H1 (cell line): ENCODE results near the gene CDADC1. TPM values are rescaled to one million over a fixed set of nuclear protein-coding genes. Genes with fewer than 3 reads are reported as not detected.

Source experiments
- CTCF ChIA-PET: fragments of 300-600 bp; sonication (Branson Sonifier 250); formaldehyde crosslinking; loops from one replicate; lab custom pipeline; 2021; ENCODE audit not compliant: partially characterized antibody; lab: Charles Lee
- POLR2A ChIA-PET: fragments of 300-600 bp; sonication (Branson Sonifier 250); formaldehyde crosslinking; loops from one replicate; lab custom pipeline; 2021; ENCODE audit warnings: inconsistent platforms; ENCODE audit not compliant: partially characterized antibody; lab: Charles Lee
- DNase-seq, 2 experiments: peaks; one replicate each; pipeline versions ENCODE4 v3.0.0 to v3.0.0-alpha.2; 2010 to 2022; ENCODE audit warnings: low spot score in 2 of 2, low read depth in 1 of 2, mixed read lengths in 1 of 2
- FAIRE-seq: peaks from 2 replicates; lab custom pipeline; 2011; peaks lifted over from hg19 to GRCh38; lab: Jason Lieb, UNC
- H2AFZ ChIP-seq: 2 replicates; pipeline ENCODE4 v1.8.1; 2012; ENCODE audit warnings: low read length, inconsistent platforms
- H2AK5ac ChIP-seq: 2 replicates; pipeline ENCODE4 v1.6.1; 2013; ENCODE audit warnings: low read depth, low read length
- H2BK120ac ChIP-seq: replicated peaks from 2 replicates; pipeline ENCODE3; 2013; ENCODE audit warnings: low read depth, low read length, inconsistent platforms
- H2BK12ac ChIP-seq: 2 replicates; pipeline ENCODE4 v1.6.1; 2013; ENCODE audit warnings: low read depth, low read length
- H2BK15ac ChIP-seq: 2 replicates; pipeline ENCODE4 v1.6.1; 2013; ENCODE audit warnings: low read length
- H2BK20ac ChIP-seq: 2 replicates; pipeline ENCODE4 v1.6.1; 2013; ENCODE audit warnings: low read length
- H2BK5ac ChIP-seq: 2 replicates; pipeline ENCODE4 v1.6.1; 2013; ENCODE audit warnings: low read depth, low read length
- H3K14ac ChIP-seq: 2 replicates; pipeline ENCODE4 v1.6.1; 2013; ENCODE audit warnings: inconsistent platforms; ENCODE audit not compliant: insufficient read length
- H3K18ac ChIP-seq: 2 replicates; pipeline ENCODE4 v1.6.1; 2013; ENCODE audit warnings: low read length; ENCODE audit errors: extremely low read depth
- H3K23ac ChIP-seq: 2 replicates; pipeline ENCODE4 v1.6.1; 2013; ENCODE audit warnings: inconsistent platforms; ENCODE audit not compliant: insufficient read length
- H3K23me2 ChIP-seq: 2 replicates; pipeline ENCODE4 v1.6.1; 2013; ENCODE audit warnings: low read depth, low read length
- H3K27ac ChIP-seq: 2 replicates; pipeline ENCODE4 v1.6.1; 2011; ENCODE audit warnings: low read depth, low read length, inconsistent platforms
- H3K27me3 ChIP-seq, 4 experiments: replicated peaks in 1 of 4; 1 replicate in 1 of 4; 2 replicates in 3 of 4; pipeline versions ENCODE4 v1.6.1 to v1.8.1; 2011 to 2013; ENCODE audit warnings: low read length in 3 of 4, mild to moderate bottlenecking in 3 of 4, inconsistent platforms in 2 of 4, mixed read lengths in 2 of 4, moderate library complexity in 1 of 4; ENCODE audit not compliant: control insufficient read depth in 3 of 4, insufficient read depth in 3 of 4; ENCODE audit errors: extremely low read depth in 1 of 4
- H3K36me3 ChIP-seq, 4 experiments: 2 replicates each; pipeline versions ENCODE4 v1.6.1 to v1.8.1; 2011 to 2013; ENCODE audit warnings: mild to moderate bottlenecking in 4 of 4, low read length in 3 of 4, moderate library complexity in 2 of 4, control low read depth in 1 of 4, inconsistent platforms in 1 of 4; ENCODE audit not compliant: insufficient read depth in 4 of 4, control insufficient read depth in 2 of 4
- H3K4ac ChIP-seq: replicated peaks from 2 replicates; pipeline ENCODE3; 2013; ENCODE audit warnings: low read length, low read depth, mixed read lengths, inconsistent platforms; ENCODE audit not compliant: insufficient read length
- H3K4me1 ChIP-seq, 4 experiments: replicated peaks in 1 of 4; 1 replicate in 1 of 4; 2 replicates in 3 of 4; pipeline versions ENCODE4 v1.6.1 to v1.8.1; 2011 to 2013; ENCODE audit warnings: low read length in 3 of 4, inconsistent platforms in 2 of 4, mixed read lengths in 1 of 4; ENCODE audit not compliant: insufficient read depth in 4 of 4, control insufficient read depth in 3 of 4
- H3K4me2 ChIP-seq, 2 experiments: 2 replicates each; pipeline versions ENCODE4 v1.6.1 to v1.8.1; 2011 to 2013; ENCODE audit warnings: low read depth in 2 of 2, low read length in 2 of 2, control low read depth in 1 of 2, inconsistent platforms in 1 of 2, mild to moderate bottlenecking in 1 of 2; ENCODE audit not compliant: insufficient read depth in 1 of 2
- H3K4me3 ChIP-seq, 4 experiments: fragments of 200-600, 300-600 bp in 1 of 4; sonication (generic), shearing (Covaris generic), sonication (Bioruptor Twin) in 1 of 4; 2 replicates each; pipeline versions ENCODE4 v1.5.1 to v1.8.1; 2011 to 2016; ENCODE audit warnings: low read length in 4 of 4, low read depth in 3 of 4, control low read depth in 2 of 4, inconsistent platforms in 2 of 4, mild to moderate bottlenecking in 2 of 4, mixed read lengths in 1 of 4, moderate library complexity in 1 of 4; ENCODE audit not compliant: insufficient read depth in 2 of 4; ENCODE audit errors: extremely low read depth in 1 of 4
- H3K56ac ChIP-seq: replicated peaks from 2 replicates; pipeline ENCODE3; 2013; ENCODE audit warnings: low read depth, mild to moderate bottlenecking, mixed read lengths, low read length, inconsistent platforms; ENCODE audit not compliant: insufficient read length
- H3K79me1 ChIP-seq: 2 replicates; pipeline ENCODE4 v1.6.1; 2013; ENCODE audit warnings: low read depth, low read length, control low read depth
- H3K79me2 ChIP-seq, 2 experiments: 2 replicates each; pipeline versions ENCODE4 v1.6.1 to v1.8.1; 2012 to 2013; ENCODE audit warnings: low read length in 2 of 2, mild to moderate bottlenecking in 2 of 2, inconsistent platforms in 1 of 2; ENCODE audit not compliant: insufficient read depth in 2 of 2, control insufficient read depth in 1 of 2
- H3K9ac ChIP-seq, 4 experiments: replicated peaks in 1 of 4; 1 replicate in 1 of 4; 2 replicates in 3 of 4; pipeline versions ENCODE4 v1.6.1 to v1.8.1; 2011 to 2013; ENCODE audit warnings: low read depth in 3 of 4, low read length in 3 of 4, control low read depth in 2 of 4, mild to moderate bottlenecking in 2 of 4, moderate library complexity in 2 of 4, inconsistent platforms in 1 of 4; ENCODE audit errors: extremely low read depth in 1 of 4
- H3K9me3 ChIP-seq, 2 experiments: 2 replicates each; pipeline versions ENCODE4 v1.6.1 to v1.8.1; 2012 to 2013; ENCODE audit warnings: mild to moderate bottlenecking in 2 of 2, moderate library complexity in 2 of 2, control low read depth in 1 of 2, inconsistent platforms in 1 of 2, low read depth in 1 of 2, low read length in 1 of 2, mixed read lengths in 1 of 2; ENCODE audit not compliant: insufficient read depth in 2 of 2
- H4K20me1 ChIP-seq, 2 experiments: replicated peaks in 1 of 2; 2 replicates each; pipeline versions ENCODE3 to v1.8.1; 2011 to 2013; ENCODE audit warnings: inconsistent platforms in 2 of 2, low read length in 2 of 2, mild to moderate bottlenecking in 1 of 2; ENCODE audit not compliant: insufficient read depth in 2 of 2, control insufficient read depth in 1 of 2
- H4K5ac ChIP-seq: 2 replicates; pipeline ENCODE4 v1.6.1; 2013; ENCODE audit warnings: low read length, low read depth, mixed read lengths, inconsistent platforms; ENCODE audit not compliant: insufficient read length
- H4K8ac ChIP-seq: 2 replicates; pipeline ENCODE4 v1.8.0; 2013; ENCODE audit warnings: mild to moderate bottlenecking, moderate library complexity, low read length, inconsistent platforms; ENCODE audit not compliant: insufficient read depth; ENCODE audit errors: extremely low read depth
- H4K91ac ChIP-seq: replicated peaks from 2 replicates; pipeline ENCODE3; 2013; ENCODE audit warnings: low read length, mixed read lengths, inconsistent platforms; ENCODE audit not compliant: insufficient read length
- CHD1 ChIP-seq: IDR thresholded peaks from 2 replicates; pipeline ENCODE4 v1.6.1; 2012; ENCODE audit warnings: low read depth, low read length, improper control_type of control experiment
- RAD21 ChIP-seq, 2 experiments: IDR thresholded peaks in 1 of 2; conservative IDR thresholded peaks in 1 of 2; 2 replicates each; pipeline ENCODE4 v1.6.1; 2011; ENCODE audit warnings: low read depth in 2 of 2, low read length in 2 of 2, improper control_type of control experiment in 1 of 2, inconsistent platforms in 1 of 2, mild to moderate bottlenecking in 1 of 2, moderate library complexity in 1 of 2
- SAP30 ChIP-seq: fragments of 300-600 bp; sonication (generic); IDR thresholded peaks from 2 replicates; pipeline ENCODE4 v1.7.1; 2012; ENCODE audit warnings: low read length, moderate library complexity, mild to moderate bottlenecking, inconsistent platforms; ENCODE audit not compliant: insufficient read depth, insufficient replicate concordance
- SIRT6 ChIP-seq: IDR thresholded peaks from one replicate; pipeline ENCODE4 v1.7.1; 2012; ENCODE audit warnings: low read length, inconsistent platforms
- TBP ChIP-seq: IDR thresholded peaks from 2 replicates; pipeline ENCODE4 v1.6.1; 2011; ENCODE audit warnings: low read depth, low read length, improper control_type of control experiment
- WGBS, 2 experiments: shearing (Covaris generic) in 1 of 2; methylation state at CpG; one replicate each; pipeline versions ENCODE4 v1.1.6 to v1.1.7; 2013 to 2015; ENCODE audit warnings: low lambda C conversion rate in 2 of 2, mixed read lengths in 2 of 2, inconsistent platforms in 1 of 2, low coverage in 1 of 2, missing lambda C conversion rate in 1 of 2; ENCODE audit not compliant: insufficient replicate concordance in 2 of 2, insufficient coverage in 1 of 2, insufficient read length in 1 of 2; ENCODE audit errors: extremely low coverage in 1 of 2, missing lambda C conversion rate in 1 of 2; 5-methylcytosine and 5-hydroxymethylcytosine counted together
- polyA plus RNA-seq, 7 experiments: library from polyadenylated mRNA; depleted of rRNA in 3 of 7; stranded (reverse) in 5 of 7; unstranded in 2 of 7; fragments of >200 nt in 5 of 7; fragments of 200-250 nt in 2 of 7; gene quantifications; 1 replicate in 5 of 7; 2 replicates in 1 of 7; 4 replicates in 1 of 7; pipeline versions ENCODE4 v1.2.1 to v1.2.3, GENCODE V29; 2011 to 2013; ENCODE audit warnings: missing spikeins in 2 of 7, mixed read lengths in 2 of 7
- total RNA-seq: library from RNA; stranded (reverse); fragmentation: NEBNext Ultra II Directional; extraction: Animal tissue kit (Norgen Biotek cat#: 25700); gene quantifications from 2 replicates; pipeline ENCODE4 v1.2.1, GENCODE V29; 2021
- TF ChIP-seq, protein P1 (sequence below): IDR thresholded peaks from 2 replicates; pipeline ENCODE4 v1.6.1; 2012; ENCODE audit warnings: inconsistent platforms
- TF ChIP-seq, protein P2 (sequence below): IDR thresholded peaks from 2 replicates; pipeline ENCODE4 v1.6.1; 2011; ENCODE audit warnings: low read length, improper control_type of control experiment
- TF ChIP-seq, protein P3 (sequence below): IDR thresholded peaks from 2 replicates; pipeline ENCODE4 v1.6.1; 2012; ENCODE audit warnings: inconsistent platforms

The CDADC1 gene
- total and polyA plus RNA-seq, 2 of the 8 experiments (the other 6 are each of a cell fraction or from before 2014, with no cell fraction given): 0.98 to 2.7 TPM

DNA sequence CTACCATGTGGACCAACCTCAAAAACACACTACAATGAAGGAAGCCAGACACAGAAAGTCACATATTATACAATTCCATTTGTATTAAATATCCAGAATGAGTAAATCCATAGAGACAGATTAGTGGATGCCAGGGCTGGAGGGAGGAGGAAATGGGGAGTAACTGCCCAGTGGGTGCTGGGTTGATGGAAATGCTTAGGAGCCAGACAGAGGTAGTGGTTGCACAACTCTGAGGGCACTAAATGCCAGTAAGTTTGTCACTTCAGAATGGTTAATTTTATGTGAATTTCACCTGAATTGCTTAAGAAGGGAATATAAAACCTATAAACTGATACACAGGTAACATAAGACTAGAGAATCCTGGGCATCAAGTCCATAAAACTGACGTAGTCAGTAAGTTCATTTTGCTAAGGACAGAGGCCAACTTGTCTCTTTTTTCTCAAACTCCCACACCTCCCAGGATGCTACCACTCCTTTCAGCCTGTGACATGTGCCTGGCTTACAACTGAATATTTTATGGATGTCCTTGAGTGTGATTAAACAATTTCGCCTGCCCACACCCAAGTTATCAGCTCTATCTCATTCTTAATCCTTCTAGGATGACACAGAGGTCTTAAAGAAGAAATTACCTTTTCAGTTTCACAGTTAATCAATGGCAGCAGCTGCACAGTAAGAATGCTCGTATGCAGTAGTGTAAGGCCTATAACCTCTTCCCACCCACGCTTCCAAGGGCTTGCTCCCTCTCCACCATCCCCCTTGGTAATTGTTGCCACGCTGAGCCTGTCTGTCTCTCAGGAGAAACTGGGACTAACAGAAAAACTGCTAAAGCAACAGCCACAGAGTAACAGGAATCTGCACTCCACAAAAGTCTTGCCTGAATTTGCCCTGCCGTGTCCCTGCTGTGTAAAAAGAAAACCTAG lies 33.5 kb upstream of the CDADC1 start:
- Histone ChIP-seq H3K9me3 (no peaks in the 10 kb centered on the region), H2BK120ac (no peak overlapping the region), H3K79me1 (no peaks in the 10 kb centered on the region), H2BK15ac (peak overlapping the region; percentile 65; the same call in 1 of the 2 replicates), H3K27ac (no peak overlapping the region), H4K20me1 (peaks cover 0 to 1% of the 10 kb centered on the region in 2 experiments), H3K36me3 (no peaks in the 10 kb centered on the region), H4K91ac (no peak overlapping the region), H2AFZ (no peak overlapping the region), H3K9ac (no peak overlapping the region), H3K23ac (no peak overlapping the region), H3K4me3 (no peak overlapping the region), H2BK20ac (peak overlapping the region; percentile 82; the same call in 1 of the 2 replicates), H3K18ac (no peak overlapping the region), H2BK5ac (no peak overlapping the region), H3K79me2 (no peaks in the 10 kb centered on the region), H2AK5ac (no peak overlapping the region), H3K56ac (no peak overlapping the region), H3K23me2 (peaks cover 9% of the 10 kb centered on the region), H3K4me1 (peaks cover 3 to 11% (median 7%) of the 10 kb centered on the region in 4 experiments; a peak in 6 of 7 replicates), H3K27me3 (peaks cover 19 to 33% (median 31%) of the 10 kb centered on the region in 4 experiments), H4K8ac (0 out of 2 replicates have a peak overlapping the region, but pooled peaks have one; percentile 17), H4K5ac (no peak overlapping the region), H3K14ac (no peak overlapping the region), H3K4ac (no peak overlapping the region), H3K4me2 (peak overlapping the region in 1 of 2 experiments; percentile 15; a peak in 1 of 4 replicates), H2BK12ac (peak overlapping the region; percentile 18; the same call in 1 of the 2 replicates)
- ChIA-PET CTCF (interaction anchor here (0.8 to 3.5 kb wide), 4 partner anchors 14 to 69 kb away, joined by 3 to 15 read pairs (median 4); no protein-coding TSS in a partner anchor), POLR2A (interaction anchor here (0.8 kb wide), 1 partner anchor 13 kb away, joined by 3 read pairs; no protein-coding TSS in a partner anchor)
- no peak for DNase-seq
- FAIRE-seq: peak; percentile 32
- 78% methylated on average over 6 of the region's 6 CpGs; no CpG with 5 or more reads in 1 of the 2 experiments for WGBS, 2 experiments
- TF ChIP-seq SIRT6 (no peak), TBP (no peak), SAP30 (no peak), RAD21 (IDR thresholded peaks at IDR 0.05 in 1 of 2, conservative IDR thresholded peaks at IDR 0.05 in 1 of 2; ENCODE audit: low read depth in 2 of 2, low read length in 2 of 2) (no peak), CHD1 (no peak)
- TF ChIP-seq, protein P1, sequence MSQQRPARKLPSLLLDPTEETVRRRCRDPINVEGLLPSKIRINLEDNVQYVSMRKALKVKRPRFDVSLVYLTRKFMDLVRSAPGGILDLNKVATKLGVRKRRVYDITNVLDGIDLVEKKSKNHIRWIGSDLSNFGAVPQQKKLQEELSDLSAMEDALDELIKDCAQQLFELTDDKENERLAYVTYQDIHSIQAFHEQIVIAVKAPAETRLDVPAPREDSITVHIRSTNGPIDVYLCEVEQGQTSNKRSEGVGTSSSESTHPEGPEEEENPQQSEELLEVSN: no peak
- TF ChIP-seq, protein P2, sequence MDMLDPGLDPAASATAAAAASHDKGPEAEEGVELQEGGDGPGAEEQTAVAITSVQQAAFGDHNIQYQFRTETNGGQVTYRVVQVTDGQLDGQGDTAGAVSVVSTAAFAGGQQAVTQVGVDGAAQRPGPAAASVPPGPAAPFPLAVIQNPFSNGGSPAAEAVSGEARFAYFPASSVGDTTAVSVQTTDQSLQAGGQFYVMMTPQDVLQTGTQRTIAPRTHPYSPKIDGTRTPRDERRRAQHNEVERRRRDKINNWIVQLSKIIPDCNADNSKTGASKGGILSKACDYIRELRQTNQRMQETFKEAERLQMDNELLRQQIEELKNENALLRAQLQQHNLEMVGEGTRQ: no peak
- TF ChIP-seq, protein P3, sequence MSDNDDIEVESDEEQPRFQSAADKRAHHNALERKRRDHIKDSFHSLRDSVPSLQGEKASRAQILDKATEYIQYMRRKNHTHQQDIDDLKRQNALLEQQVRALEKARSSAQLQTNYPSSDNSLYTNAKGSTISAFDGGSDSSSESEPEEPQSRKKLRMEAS: no peak
